Measurements from ENCODE around the gene ZNF287. TPM values are rescaled to one million over a fixed set of nuclear protein-coding genes. Genes with fewer than 3 reads are reported as not detected.

ZNF287 gene
- total RNA-seq, 1 donor from 2014 or later = 8.7 TPM

GRCh38 chr17:16519021-16519420 is 50.0 kb downstream of the ZNF287 start:
- peaks cover 18% of the 10 kb centered on the region for H3K4me1 ChIP-seq (ENCODE audit: insufficient read depth, low read length)
- H3K9me3 ChIP-seq (ENCODE audit: insufficient read depth, low read depth, low read length) = no peaks in the 10 kb centered on the region
- no peak for TF ChIP-seq EZH2 (IDR thresholded peaks at IDR 0.05; ENCODE audit: insufficient read depth, low read length)
- TF ChIP-seq CTCF (IDR thresholded peaks at IDR 0.05; ENCODE audit: insufficient read depth, low read depth, low read length) = no peak
- DNase-seq (ENCODE audit: low read depth) (no peak), FAIRE-seq (no peak)
- H3K4me3 ChIP-seq (ENCODE audit: insufficient read depth, low read depth, low read length) = no peak overlapping the region
- H3K36me3 ChIP-seq (ENCODE audit: insufficient read depth, low read length) = no peaks in the 10 kb centered on the region
- peaks cover 15% of the 10 kb centered on the region for H3K4me1 Mint-ChIP-seq (ENCODE audit: low read depth, unreplicated experiment)
- no peak overlapping the region for H3K9ac ChIP-seq (ENCODE audit: low read length)
- no peak overlapping the region for H3K4me3 Mint-ChIP-seq (ENCODE audit: unreplicated experiment)
- H3K4me2 ChIP-seq (ENCODE audit: low read length) = no peak overlapping the region
- peaks cover 4% of the 10 kb centered on the region for H3K27me3 Mint-ChIP-seq (ENCODE audit: low read depth, unreplicated experiment)
- no peaks in the 10 kb centered on the region for H3K9me3 Mint-ChIP-seq (ENCODE audit: unreplicated experiment)
- H3K27ac ChIP-seq (ENCODE audit: low read depth, low read length) = no peak overlapping the region
- H2AFZ ChIP-seq (ENCODE audit: low read depth, low read length) = no peak overlapping the region
- no peaks in the 10 kb centered on the region for H3K79me2 ChIP-seq (ENCODE audit: insufficient read depth, low read length)
- no peaks in the 10 kb centered on the region for H3K36me3 Mint-ChIP-seq (ENCODE audit: low read depth, unreplicated experiment)
- no peak overlapping the region for H3K27ac Mint-ChIP-seq (ENCODE audit: unreplicated experiment)
- H4K20me1 ChIP-seq (ENCODE audit: insufficient read depth, low read length) = no peaks in the 10 kb centered on the region
- H3K27me3 ChIP-seq (ENCODE audit: insufficient read depth, low read length) = no peaks in the 10 kb centered on the region

DNA sequence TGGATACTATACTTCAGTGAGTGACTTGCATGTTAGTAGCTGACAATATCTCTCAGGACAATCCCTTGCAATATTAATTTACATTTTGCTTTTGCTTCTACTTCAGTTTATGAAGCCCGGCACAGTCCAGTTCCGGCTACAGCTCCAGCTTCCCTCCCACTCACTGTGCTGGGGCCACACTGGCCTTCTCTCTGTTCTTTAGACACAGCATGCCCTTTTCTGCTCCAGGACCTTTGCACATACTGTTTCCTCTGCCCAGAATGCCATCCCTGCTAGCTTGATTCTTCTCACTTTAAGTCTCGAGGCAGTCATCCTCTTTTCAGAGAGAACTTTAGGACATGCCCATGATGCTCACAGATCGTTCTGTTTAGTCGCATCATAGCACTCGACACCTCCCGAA is 51.5 kb downstream of the ZNF287 start:
- H3K4me1 Mint-ChIP-seq (ENCODE audit: low read depth, unreplicated experiment) = peaks cover 15% of the 10 kb centered on the region
- H3K36me3 ChIP-seq (ENCODE audit: insufficient read depth, low read length) = no peaks in the 10 kb centered on the region
- H3K27me3 Mint-ChIP-seq (ENCODE audit: low read depth, unreplicated experiment) = peaks cover 4% of the 10 kb centered on the region
- H3K9me3 ChIP-seq (ENCODE audit: insufficient read depth, low read depth, low read length) = no peaks in the 10 kb centered on the region
- H3K4me3 Mint-ChIP-seq (ENCODE audit: unreplicated experiment) = no peak overlapping the region
- H2AFZ ChIP-seq (ENCODE audit: low read depth, low read length) = no peak overlapping the region
- no peaks in the 10 kb centered on the region for H3K79me2 ChIP-seq (ENCODE audit: insufficient read depth, low read length)
- no peak overlapping the region for H3K9ac ChIP-seq (ENCODE audit: low read length)
- no peak overlapping the region for H3K27ac Mint-ChIP-seq (ENCODE audit: unreplicated experiment)
- H3K4me1 ChIP-seq (ENCODE audit: insufficient read depth, low read length) = peaks cover 17% of the 10 kb centered on the region
- no peak for TF ChIP-seq CTCF (IDR thresholded peaks at IDR 0.05; ENCODE audit: insufficient read depth, low read depth, low read length)
- TF ChIP-seq EZH2 (IDR thresholded peaks at IDR 0.05; ENCODE audit: insufficient read depth, low read length) = no peak
- H3K4me3 ChIP-seq (ENCODE audit: insufficient read depth, low read depth, low read length) = no peak overlapping the region
- no peaks in the 10 kb centered on the region for H3K27me3 ChIP-seq (ENCODE audit: insufficient read depth, low read length)
- no peaks in the 10 kb centered on the region for H3K36me3 Mint-ChIP-seq (ENCODE audit: low read depth, unreplicated experiment)
- DNase-seq (ENCODE audit: low read depth) (no peak), FAIRE-seq (no peak)
- H4K20me1 ChIP-seq (ENCODE audit: insufficient read depth, low read length) = no peaks in the 10 kb centered on the region
- H3K9me3 Mint-ChIP-seq (ENCODE audit: unreplicated experiment) = no peaks in the 10 kb centered on the region
- no peak overlapping the region for H3K4me2 ChIP-seq (ENCODE audit: low read length)
- H3K27ac ChIP-seq (ENCODE audit: low read depth, low read length) = no peak overlapping the region

DNA sequence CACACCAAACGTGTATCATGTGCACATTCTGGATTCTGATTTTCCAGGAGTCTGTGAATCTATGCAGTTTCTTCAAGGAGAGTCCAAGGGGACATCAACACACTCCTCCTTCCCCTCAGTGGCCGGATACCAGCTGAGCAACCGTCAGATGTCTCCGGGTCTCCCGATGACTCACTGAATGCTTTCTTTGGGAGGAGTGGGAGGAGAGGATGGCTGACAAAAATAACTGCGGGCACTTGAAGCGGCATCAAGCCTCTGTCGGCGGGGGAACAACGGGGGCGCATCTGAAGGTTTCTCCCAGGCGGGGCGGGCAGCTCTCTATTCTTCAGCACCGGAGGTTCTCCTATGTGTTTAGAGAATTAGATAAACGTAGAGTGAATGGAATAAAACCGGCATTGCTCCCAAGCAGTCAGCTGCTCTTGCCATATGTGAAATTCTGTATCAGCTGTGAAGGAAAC is 52.4 kb downstream of the ZNF287 start:
- H3K36me3 Mint-ChIP-seq (ENCODE audit: low read depth, unreplicated experiment) = no peaks in the 10 kb centered on the region
- DNase-seq (ENCODE audit: low read depth) (peak; percentile 78), FAIRE-seq (peak; percentile 62)
- Histone ChIP-seq H2AFZ (ENCODE audit: low read depth, low read length) (peak overlapping the region; percentile 45), H3K36me3 (ENCODE audit: insufficient read depth, low read length) (no peaks in the 10 kb centered on the region), H3K9me3 (ENCODE audit: insufficient read depth, low read depth, low read length) (no peaks in the 10 kb centered on the region), H3K27ac (ENCODE audit: low read depth, low read length) (peak overlapping the region; percentile 2), H3K4me1 (ENCODE audit: insufficient read depth, low read length) (peaks cover 17% of the 10 kb centered on the region), H4K20me1 (ENCODE audit: insufficient read depth, low read length) (no peaks in the 10 kb centered on the region), H3K79me2 (ENCODE audit: insufficient read depth, low read length) (no peaks in the 10 kb centered on the region), H3K27me3 (ENCODE audit: insufficient read depth, low read length) (no peaks in the 10 kb centered on the region), H3K4me3 (ENCODE audit: insufficient read depth, low read depth, low read length) (peak overlapping the region; percentile 49), H3K9ac (ENCODE audit: low read length) (peak overlapping the region; percentile 59), H3K4me2 (ENCODE audit: low read length) (peak overlapping the region; percentile 84)
- H3K9me3 Mint-ChIP-seq (ENCODE audit: unreplicated experiment) = no peaks in the 10 kb centered on the region
- H3K27ac Mint-ChIP-seq (ENCODE audit: unreplicated experiment) = peak overlapping the region; percentile 71
- H3K4me3 Mint-ChIP-seq (ENCODE audit: unreplicated experiment) = peak overlapping the region; percentile 30
- no peaks in the 10 kb centered on the region for H3K27me3 Mint-ChIP-seq (ENCODE audit: low read depth, unreplicated experiment)
- H3K4me1 Mint-ChIP-seq (ENCODE audit: low read depth, unreplicated experiment) = peaks cover 21% of the 10 kb centered on the region
- TF ChIP-seq CTCF (IDR thresholded peaks at IDR 0.05; ENCODE audit: insufficient read depth, low read depth, low read length) (no peak), EZH2 (IDR thresholded peaks at IDR 0.05; ENCODE audit: insufficient read depth, low read length) (no peak)

All from astrocyte (in vitro differentiated cells and primary cell).